PC-3 (cell line): Measurements from ENCODE around the gene PLD1. TPM values are rescaled to one million over a fixed set of nuclear protein-coding genes. Genes with fewer than 3 reads are reported as not detected.

Experiments used
- ATAC-seq: fragments of 200-7000 bp; cut with Tn5 transposase; 2 replicates; pipeline ENCODE4 v1.9.1; 2020; ENCODE audit warnings: mild to moderate bottlenecking, moderate library complexity
- BruUV-seq: library from RNA; stranded (reverse); fragments of 400-500 nt; replicated peaks from 2 replicates; lab custom pipeline; 2021; lab: Mats Ljungman, UMichigan
- CTCF ChIA-PET: fragments of 300-600 bp; sonication (Branson Sonifier 250); formaldehyde crosslinking; loops from one replicate; lab custom pipeline; 2022; ENCODE audit warnings: antibody characterized with exemption; lab: Charles Lee
- POLR2A ChIA-PET: fragments of 300-600 bp; sonication (Branson Sonifier 250); formaldehyde crosslinking; loops from one replicate; lab custom pipeline; 2022; ENCODE audit warnings: antibody characterized with exemption; ENCODE audit not compliant: unreplicated experiment; lab: Charles Lee
- DNase-seq: peaks from one replicate; pipeline ENCODE4 v3.0.0-alpha.2; 2015
- H2AFZ ChIP-seq: fragments of 300-600 bp; sonication (generic); 2 replicates; pipeline ENCODE4 v1.6.0; 2016; ENCODE audit warnings: antibody characterized with exemption, low read length
- H3F3A ChIP-seq: fragments of 300-600 bp; sonication (generic); one replicate; pipeline ENCODE4 v1.6.0; 2017; ENCODE audit warnings: antibody characterized with exemption, low read length, control low read depth, mild to moderate bottlenecking; ENCODE audit not compliant: unreplicated experiment
- H3K27ac ChIP-seq: fragments of 300-600 bp; sonication (generic); 2 replicates; pipeline ENCODE4 v1.5.1; 2016; ENCODE audit warnings: mild to moderate bottlenecking, low read length
- H3K27me3 ChIP-seq: fragments of 300-600 bp; sonication (generic); 2 replicates; pipeline ENCODE4 v1.6.1; 2016; ENCODE audit warnings: low read length, mixed read lengths
- H3K36me3 ChIP-seq: fragments of 300-600 bp; sonication (generic); 2 replicates; pipeline ENCODE4 v1.6.1; 2016; ENCODE audit warnings: low read depth, mixed run types, low read length, mixed read lengths
- H3K4me1 ChIP-seq: fragments of 300-600 bp; sonication (generic); 2 replicates; pipeline ENCODE4 v1.5.1; 2016; ENCODE audit warnings: low read length; ENCODE audit not compliant: insufficient read depth
- H3K4me2 ChIP-seq: fragments of 300-600 bp; sonication (generic); 2 replicates; pipeline ENCODE4 v1.6.0; 2016; ENCODE audit warnings: low read length
- H3K4me3 ChIP-seq: fragments of 300-600 bp; sonication (generic); 2 replicates; pipeline ENCODE4 v1.5.1; 2016; ENCODE audit warnings: mild to moderate bottlenecking, low read length, mixed read lengths
- H3K79me2 ChIP-seq: fragments of 300-600 bp; sonication (generic); 2 replicates; pipeline ENCODE4 v1.6.1; 2017; ENCODE audit warnings: low read length, mixed read lengths
- H3K9ac ChIP-seq: fragments of 300-600 bp; sonication (generic); 2 replicates; pipeline ENCODE4 v1.6.0; 2016; ENCODE audit warnings: mild to moderate bottlenecking, low read length
- H3K9me2 ChIP-seq: fragments of 300-600 bp; sonication (generic); replicated peaks from 2 replicates; pipeline ENCODE4 v1.6.1; 2016; ENCODE audit warnings: mixed run types, low read length, mixed read lengths
- H3K9me3 ChIP-seq: fragments of 300-600 bp; sonication (generic); 2 replicates; pipeline ENCODE4 v1.6.1; 2016; ENCODE audit warnings: low read length, mixed read lengths
- H4K20me1 ChIP-seq: fragments of 300-600 bp; sonication (generic); 2 replicates; pipeline ENCODE4 v1.6.1; 2016; ENCODE audit warnings: low read length, mixed read lengths
- CTCF ChIP-seq: fragments of 300-600 bp; sonication (generic); conservative IDR thresholded peaks from 2 replicates; pipeline ENCODE4 v1.5.1; 2017; ENCODE audit warnings: antibody characterized with exemption, low read depth, mild to moderate bottlenecking, low read length
- EZH2 ChIP-seq: fragments of 300-600 bp; sonication (generic); IDR thresholded peaks from one replicate; pipeline ENCODE4 v1.6.1; 2017; ENCODE audit warnings: antibody characterized with exemption, mild to moderate bottlenecking, low read length; ENCODE audit not compliant: unreplicated experiment
- EZH2phosphoT487 ChIP-seq: fragments of 300-600 bp; sonication (generic); IDR thresholded peaks from 2 replicates; pipeline ENCODE4 v1.6.1; 2018; ENCODE audit warnings: mild to moderate bottlenecking, antibody characterized with exemption, low read length, borderline replicate concordance
- intact Hi-C: fragments of 100-400 bp; cut with micrococcal nuclease; formaldehyde crosslinking; loops from 2 replicates; pipeline ENCODE4 v1.9.0; 2023
- total RNA-seq: library from RNA; depleted of rRNA; stranded (reverse); fragments of >200 nt; gene quantifications from 2 replicates; pipeline ENCODE4 v1.2.3, GENCODE V29; 2014

The PLD1 gene
- total RNA-seq, 1 experiment from 2014 or later = 7.3 TPM

- Histone ChIP-seq H3K4me2 (no peak overlapping the region), H4K20me1 (no peaks in the 10 kb centered on the region), H3K4me1 (no peaks in the 10 kb centered on the region), H3K27me3 (no peaks in the 10 kb centered on the region), H3K9ac (no peak overlapping the region), H3K9me3 (no peaks in the 10 kb centered on the region), H3K79me2 (no peaks in the 10 kb centered on the region), H3K9me2 (no peaks in the 10 kb centered on the region), H2AFZ (no peak overlapping the region), H3F3A (no peaks in the 10 kb centered on the region), H3K27ac (no peak overlapping the region), H3K4me3 (no peak overlapping the region), H3K36me3 (no peaks in the 10 kb centered on the region)
- DNase-seq = no peak
- CTCF ChIA-PET = no interaction called here
- no TSS peak for BruUV-seq
- TF ChIP-seq EZH2 = no peak
- TF ChIP-seq CTCF = no peak
- no peak for TF ChIP-seq EZH2phosphoT487
- intact Hi-C loops = no loop called here
- no peak for ATAC-seq
- POLR2A ChIA-PET = no interaction called here
Observed at GRCh38 chr3:171600030-171600429, 210.3 kb downstream of the PLD1 start.

DNA sequence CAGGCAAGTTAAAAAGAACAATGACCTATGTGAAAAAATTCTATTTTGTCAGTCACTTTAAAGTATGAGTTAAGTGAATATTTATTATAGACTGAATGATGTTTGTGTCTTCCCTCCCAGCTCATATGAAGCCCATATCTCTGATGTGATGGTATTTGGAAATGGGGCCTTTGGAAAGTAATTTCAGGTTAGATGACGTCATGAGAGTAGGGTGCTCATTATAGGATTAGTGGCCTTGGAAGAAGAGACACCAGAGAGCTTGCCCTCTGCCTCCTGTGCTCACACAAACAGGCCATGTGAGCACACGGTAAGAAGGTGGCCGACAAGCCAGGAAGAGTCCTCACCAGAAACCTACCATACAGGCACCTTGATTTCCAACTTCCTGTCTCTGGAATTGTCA, 211.3 kb downstream of the PLD1 start:
- Histone ChIP-seq H3K4me3 (no peak overlapping the region), H3K9me3 (no peaks in the 10 kb centered on the region), H3K4me2 (no peak overlapping the region), H4K20me1 (no peaks in the 10 kb centered on the region), H3F3A (no peaks in the 10 kb centered on the region), H3K27me3 (no peaks in the 10 kb centered on the region), H3K9me2 (no peaks in the 10 kb centered on the region), H3K36me3 (no peaks in the 10 kb centered on the region), H3K9ac (no peak overlapping the region), H3K27ac (no peak overlapping the region), H3K4me1 (no peaks in the 10 kb centered on the region), H2AFZ (no peak overlapping the region), H3K79me2 (no peaks in the 10 kb centered on the region)
- no peak for DNase-seq
- POLR2A ChIA-PET = no interaction called here
- CTCF ChIA-PET = no interaction called here
- TF ChIP-seq EZH2 (no peak), CTCF (no peak), EZH2phosphoT487 (no peak)
- no TSS peak for BruUV-seq
- ATAC-seq = no peak
- intact Hi-C loops = no loop called here

DNA sequence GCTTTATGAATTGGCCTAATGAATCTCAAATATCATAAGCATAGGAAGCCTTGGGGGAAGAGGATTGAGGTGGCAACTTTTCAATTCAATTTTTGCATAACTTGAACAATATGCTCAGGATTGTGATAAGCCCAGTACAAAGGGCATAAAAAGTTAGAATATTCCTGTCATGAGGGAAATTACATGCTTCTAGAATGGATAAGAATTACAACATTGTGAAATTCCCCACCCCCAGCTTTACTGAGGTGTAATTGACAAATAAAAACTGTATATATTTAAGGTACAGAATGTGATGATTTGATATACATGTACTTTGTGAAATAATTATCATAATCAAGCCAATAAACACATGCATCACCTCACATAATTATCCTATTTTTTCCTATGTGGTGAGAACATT, 217.5 kb downstream of the PLD1 start:
- no TSS peak for BruUV-seq
- Histone ChIP-seq H3K27ac (no peak overlapping the region), H2AFZ (no peak overlapping the region), H3K4me3 (no peak overlapping the region), H3K36me3 (no peaks in the 10 kb centered on the region), H3K4me2 (no peak overlapping the region), H3K27me3 (no peaks in the 10 kb centered on the region), H3F3A (no peaks in the 10 kb centered on the region), H3K9ac (no peak overlapping the region), H3K9me2 (no peaks in the 10 kb centered on the region), H3K9me3 (no peaks in the 10 kb centered on the region), H3K4me1 (no peaks in the 10 kb centered on the region), H4K20me1 (no peaks in the 10 kb centered on the region), H3K79me2 (no peaks in the 10 kb centered on the region)
- no peak for ATAC-seq
- ChIA-PET CTCF (no interaction called here), POLR2A (no interaction called here)
- no peak for DNase-seq
- intact Hi-C loops = no loop called here
- no peak for TF ChIP-seq EZH2phosphoT487
